HG03558 (cell line): ENCODE results near the gene ARHGAP26.
"Not testable (repeated sequence)": the region's sequence is repeated elsewhere in the genome, so short reads cannot be mapped to it uniquely, and the experiment has no call there.

Experiments used
- ATAC-seq: cut with Tn5 transposase; IDR thresholded peaks from one replicate; pipeline ENCODE4 v1.9.1; 2021; ENCODE audit warnings: moderate number of reproducible peaks; ENCODE audit not compliant: unreplicated experiment; ENCODE audit errors: extremely low read depth

Gene ARHGAP26

DNA sequence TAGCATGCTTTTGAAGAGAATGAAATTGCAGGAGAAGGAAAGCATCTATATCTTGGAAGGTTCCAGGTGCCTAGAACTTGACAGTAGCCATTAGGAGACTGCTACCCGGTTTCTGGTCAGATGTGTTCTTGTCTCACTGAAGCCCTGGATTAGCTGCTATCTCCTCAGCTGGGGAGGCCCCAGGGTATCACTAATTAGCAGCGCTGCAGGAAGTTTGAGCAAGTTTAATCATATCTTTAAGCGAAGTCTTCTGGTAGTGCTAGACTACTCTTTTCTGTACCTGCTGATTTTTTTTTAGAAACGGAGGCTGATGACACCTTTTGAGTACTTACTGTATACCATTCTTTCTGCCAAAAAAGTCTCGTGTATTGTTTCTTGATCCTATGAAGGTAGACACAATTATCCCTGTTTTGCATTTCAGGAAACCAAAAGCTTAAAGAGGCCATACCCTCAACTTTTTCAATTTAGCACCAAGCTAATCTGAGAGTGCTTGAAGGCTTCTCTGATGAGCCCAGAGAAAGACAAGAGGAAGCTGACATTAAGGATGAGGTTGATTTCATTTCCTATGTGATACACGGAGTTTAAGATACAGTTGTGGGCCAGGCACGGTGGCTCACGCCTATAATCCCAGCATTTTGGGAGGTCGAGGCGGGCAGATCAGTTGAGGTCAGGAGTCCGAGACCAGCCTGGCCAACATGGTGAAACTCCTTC lies 201.3 kb downstream of the ARHGAP26 start:
- ATAC-seq, result no peak

DNA sequence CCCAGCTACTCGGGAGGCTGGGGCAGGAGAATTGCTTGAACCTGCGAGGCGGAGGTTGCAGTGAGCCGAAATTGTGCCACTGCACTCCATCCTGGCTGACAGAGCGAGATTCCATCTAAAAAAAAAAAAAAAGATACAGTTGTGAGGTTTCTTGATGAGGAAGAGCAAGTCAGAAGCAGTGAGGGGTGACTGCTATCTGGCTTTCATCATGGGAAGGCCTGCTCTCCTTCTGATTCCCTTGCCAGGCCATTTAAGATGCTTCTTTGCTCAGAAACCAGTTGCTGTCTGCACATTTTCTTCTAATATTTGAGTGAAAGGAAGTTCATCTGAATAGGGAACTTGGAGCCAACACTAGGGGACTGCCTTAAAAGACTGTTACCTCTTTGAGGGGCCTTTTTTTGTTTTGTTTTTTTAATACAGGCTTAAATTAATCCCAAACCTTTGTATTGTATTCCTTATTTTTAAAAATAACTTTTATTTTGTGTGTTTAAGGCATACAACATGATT lies 201.9 kb downstream of the ARHGAP26 start:
- ATAC-seq, result no peak

DNA sequence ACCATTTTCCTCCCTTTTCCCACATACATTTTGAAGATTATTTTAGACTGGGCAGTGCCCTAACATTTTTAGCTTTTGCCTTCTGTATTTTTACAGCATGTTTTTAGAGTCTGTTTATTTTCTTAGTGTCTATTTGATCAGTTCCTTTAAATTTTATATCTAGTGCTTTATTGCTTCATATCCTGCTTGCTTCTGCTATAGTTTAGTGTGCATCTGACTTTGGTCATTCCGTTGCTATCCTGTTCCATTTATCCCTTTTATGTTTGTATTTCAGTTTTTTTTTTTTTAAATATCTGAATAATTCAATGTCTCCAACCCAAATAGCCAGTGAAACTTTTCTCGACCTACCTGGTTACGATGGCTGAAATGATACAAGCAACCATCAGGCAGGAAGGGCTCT lies 203.8 kb downstream of the ARHGAP26 start:
- ATAC-seq, result no peak

DNA sequence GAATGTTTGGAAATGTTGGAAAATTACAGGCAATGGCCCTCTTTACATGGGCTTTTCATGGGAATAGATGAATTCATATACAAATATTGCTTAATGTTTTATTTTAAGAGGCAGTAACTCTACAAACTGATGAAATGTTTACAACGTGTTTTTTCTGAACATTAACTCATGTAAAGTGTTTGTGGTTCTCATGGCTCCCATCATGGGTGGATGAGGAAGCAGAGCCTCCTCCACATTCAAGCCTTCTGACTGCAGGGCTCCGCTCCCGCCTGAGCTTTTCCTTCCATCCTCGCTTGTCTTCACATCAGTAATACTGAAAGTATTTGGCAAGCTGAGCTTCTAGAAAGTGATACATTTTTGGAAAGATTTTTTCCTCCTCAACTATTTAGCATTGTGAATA lies 204.2 kb downstream of the ARHGAP26 start:
- ATAC-seq, result no peak

DNA sequence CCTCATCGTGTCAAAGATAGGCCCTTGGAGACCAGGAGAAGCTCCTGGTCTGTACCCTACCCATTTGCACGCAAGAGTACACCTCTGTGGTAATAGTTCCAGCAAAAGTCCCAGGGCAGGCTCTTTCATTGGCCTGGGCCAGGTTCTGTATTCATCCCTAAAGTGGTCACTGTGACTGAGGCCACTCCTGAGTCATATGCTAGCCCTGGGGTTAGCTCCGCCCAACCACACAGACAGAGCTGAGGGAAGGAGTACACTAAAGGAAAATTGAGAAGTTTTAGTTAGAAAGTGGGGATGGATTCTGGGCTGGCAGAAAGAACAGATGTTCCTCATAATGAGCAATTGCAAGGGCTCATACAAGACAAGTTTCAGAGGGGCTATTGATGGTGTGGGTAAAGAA lies 206.7 kb downstream of the ARHGAP26 start:
- ATAC-seq, result no peak

- no peak for ATAC-seq
Measured at GRCh38 chr5:142977363-142978051, 207.3 kb downstream of the ARHGAP26 start.

DNA sequence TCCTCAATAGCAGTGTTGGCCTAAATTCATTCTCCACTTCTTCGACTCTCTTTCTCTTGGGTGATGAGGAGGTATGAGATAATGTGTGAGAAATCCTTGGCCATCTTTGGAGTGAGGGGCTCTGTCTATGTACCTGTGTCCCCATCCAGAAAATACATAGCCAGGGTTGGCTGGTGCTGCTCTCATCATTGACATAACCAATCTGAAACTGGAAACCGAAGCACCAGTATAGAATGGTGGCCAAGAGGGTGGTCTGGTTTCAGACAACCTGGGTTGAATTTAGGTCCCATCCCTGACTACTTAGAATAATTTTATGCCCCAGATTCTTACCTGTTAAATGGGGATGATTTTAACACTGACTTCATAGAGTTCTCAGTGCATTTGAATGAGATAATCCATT lies 208.1 kb downstream of the ARHGAP26 start:
- ATAC-seq, result no peak

DNA sequence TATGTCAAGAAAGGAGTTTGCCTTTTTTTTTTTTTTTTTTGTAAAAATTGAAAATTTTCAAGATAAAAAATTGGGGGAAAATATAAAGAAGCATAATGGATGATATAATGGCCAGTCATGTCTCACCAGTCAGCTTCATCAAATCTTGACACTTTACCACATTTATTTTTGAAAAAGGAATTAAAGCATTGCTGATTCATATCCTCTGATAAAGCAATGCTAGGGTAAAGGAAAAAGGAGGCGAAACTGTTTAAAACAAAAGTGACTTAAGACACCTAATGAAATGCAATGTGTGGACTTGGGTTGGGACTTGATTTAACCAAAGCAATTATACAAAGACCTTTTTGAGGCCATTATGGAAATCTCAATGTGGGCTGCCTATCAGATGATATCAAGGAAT lies 208.5 kb downstream of the ARHGAP26 start:
- no peak for ATAC-seq

- ATAC-seq, result no peak
Measured at GRCh38 chr5:142979636-142980035, 209.5 kb downstream of the ARHGAP26 start.

- no peak for ATAC-seq
Measured at GRCh38 chr5:142981475-142981874, 211.3 kb downstream of the ARHGAP26 start.

- no peak for ATAC-seq
Measured at GRCh38 chr5:142981886-142982820, 212.0 kb downstream of the ARHGAP26 start.

DNA sequence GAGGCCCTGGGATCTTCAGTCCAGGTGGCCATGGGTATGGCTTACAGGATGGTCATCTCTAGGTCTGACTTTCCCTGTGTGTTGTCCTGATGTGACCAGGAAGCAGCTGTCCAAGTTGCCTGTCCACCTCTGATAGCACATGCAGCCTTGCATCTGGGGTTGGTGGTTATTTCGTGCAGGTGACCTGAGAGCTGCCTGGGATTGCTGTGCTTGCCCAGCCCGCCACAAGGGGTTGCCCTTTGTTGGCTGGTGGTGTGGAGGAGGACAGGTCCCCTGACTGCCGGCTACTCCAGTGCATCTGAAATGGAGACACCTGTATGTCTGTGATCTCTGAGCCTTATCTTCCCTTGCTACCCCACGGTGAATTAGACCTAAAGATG lies 212.6 kb downstream of the ARHGAP26 start:
- no peak for ATAC-seq

- no peak for ATAC-seq
Measured at GRCh38 chr5:142984011-142984410, 213.8 kb downstream of the ARHGAP26 start.

DNA sequence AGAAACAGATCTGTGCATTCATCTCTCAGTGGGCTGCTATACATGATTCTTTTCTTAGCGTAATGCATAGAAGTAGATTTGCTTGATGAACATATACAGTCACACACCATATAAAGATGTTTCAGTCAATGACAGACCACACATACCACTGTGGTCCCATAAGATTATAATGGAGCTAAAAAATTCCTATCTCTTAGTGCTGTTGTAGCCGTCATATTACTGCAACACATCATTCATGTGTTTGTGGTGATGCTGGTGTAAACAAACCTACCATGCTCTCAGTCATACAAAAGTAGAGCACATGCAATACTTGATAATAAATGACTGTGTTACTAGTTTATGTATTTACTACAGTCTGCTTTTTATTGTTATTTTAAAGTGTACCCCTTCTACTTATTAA lies 214.3 kb downstream of the ARHGAP26 start:
- no peak for ATAC-seq

- not testable (repeated sequence) for ATAC-seq
Measured at GRCh38 chr5:142989270-142989669, 219.1 kb downstream of the ARHGAP26 start.

GRCh38 chr5:142990073-142990472 lies 219.9 kb downstream of the ARHGAP26 start:
- not testable (repeated sequence) for ATAC-seq

DNA sequence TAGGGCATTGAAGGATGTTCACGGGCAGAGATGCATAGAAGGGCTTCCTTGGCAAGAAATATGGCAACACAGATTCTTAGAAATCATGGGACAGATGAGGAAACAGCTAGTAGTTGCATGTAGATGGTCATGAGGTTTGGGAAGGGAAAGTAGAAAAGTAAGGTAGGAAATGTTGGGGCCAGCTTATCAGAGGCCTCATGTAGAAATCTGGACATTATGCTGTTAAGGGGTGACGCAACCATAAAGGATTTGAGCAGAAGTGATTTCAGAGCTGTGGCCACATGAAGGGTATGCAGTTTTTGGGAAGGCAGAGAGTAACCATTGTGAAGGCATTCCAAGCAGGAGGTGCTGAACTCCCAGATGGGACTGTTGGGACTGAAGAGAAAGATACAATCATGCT lies 224.0 kb downstream of the ARHGAP26 start:
- no peak for ATAC-seq

GRCh38 chr5:142995621-142996020 lies 225.4 kb downstream of the ARHGAP26 start:
- not testable (repeated sequence) for ATAC-seq

DNA sequence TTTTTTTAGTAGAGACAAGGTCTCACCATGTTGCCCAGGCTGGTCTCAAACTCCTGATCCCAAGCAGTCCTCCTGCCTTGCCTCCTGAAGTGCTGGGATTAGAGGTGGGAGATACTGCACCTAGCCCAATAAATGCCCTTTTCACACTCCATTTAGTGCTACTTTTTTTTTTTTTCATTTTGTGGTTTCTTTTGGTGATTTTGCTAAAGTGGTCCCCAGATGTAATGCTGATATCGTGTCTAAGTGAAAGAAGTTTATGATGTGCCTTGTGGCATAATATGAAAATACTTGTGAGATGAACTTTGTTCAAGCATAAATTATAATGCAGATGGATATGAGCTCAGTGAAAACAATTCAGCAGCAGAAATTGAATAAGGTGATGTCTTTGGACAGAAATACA lies 227.4 kb downstream of the ARHGAP26 start:
- ATAC-seq, result no peak

DNA sequence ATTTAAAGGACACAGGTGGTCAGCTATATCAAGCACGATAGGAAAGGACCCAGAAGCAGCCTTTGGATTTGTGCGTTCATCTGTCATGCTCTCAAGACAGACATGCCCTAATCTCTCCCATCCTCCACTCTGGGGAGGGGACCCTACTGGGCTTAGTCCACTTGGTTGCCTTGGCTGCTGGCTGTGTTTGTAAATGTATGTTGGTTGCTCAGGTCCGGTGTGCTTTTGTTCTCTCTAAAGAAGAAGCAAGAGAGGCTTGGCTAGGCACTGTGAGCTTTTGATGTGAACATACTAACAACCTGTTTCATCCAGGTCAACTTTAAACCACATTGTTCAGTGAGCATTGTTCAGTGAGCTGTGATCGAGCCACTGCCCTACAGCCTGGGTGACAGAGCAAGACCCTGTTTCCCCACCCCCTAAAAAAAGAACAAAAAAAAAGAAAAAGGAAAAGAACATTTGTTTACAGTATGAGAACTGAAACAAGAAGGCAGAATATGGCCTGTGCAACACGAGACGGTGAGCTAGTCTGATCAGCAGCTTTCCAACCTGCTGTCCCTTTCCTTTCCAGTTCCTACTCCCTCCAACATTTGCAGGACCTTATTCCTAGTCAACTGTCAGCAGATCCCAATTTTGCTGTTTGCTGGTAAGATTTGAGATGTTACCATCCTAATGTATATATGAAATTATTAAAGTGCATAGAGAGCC lies 228.3 kb downstream of the ARHGAP26 start:
- no peak for ATAC-seq
